Measurements from ENCODE around the gene SYT11. TPM values are rescaled to one million over a fixed set of nuclear protein-coding genes. Genes with fewer than 3 reads are reported as not detected.
"Not testable (repeated sequence)": the region's sequence is repeated elsewhere in the genome, so short reads cannot be mapped to it uniquely, and the experiment has no call there.

The SYT11 gene
- total RNA-seq, 1 experiment from 2014 or later: 12.8 TPM

GRCh38 chr1:155899683-155900082 lies 40.3 kb downstream of the SYT11 start:
- DNase-seq (ENCODE audit: low read depth): no peak

- no peak for DNase-seq (ENCODE audit: low read depth)
Measured at GRCh38 chr1:155900161-155900560, 40.8 kb downstream of the SYT11 start.

GRCh38 chr1:155904261-155904660 lies 44.9 kb downstream of the SYT11 start:
- no peak for DNase-seq (ENCODE audit: low read depth)

- DNase-seq (ENCODE audit: low read depth): no peak
Measured at GRCh38 chr1:155909894-155910293, 50.5 kb downstream of the SYT11 start.

DNA sequence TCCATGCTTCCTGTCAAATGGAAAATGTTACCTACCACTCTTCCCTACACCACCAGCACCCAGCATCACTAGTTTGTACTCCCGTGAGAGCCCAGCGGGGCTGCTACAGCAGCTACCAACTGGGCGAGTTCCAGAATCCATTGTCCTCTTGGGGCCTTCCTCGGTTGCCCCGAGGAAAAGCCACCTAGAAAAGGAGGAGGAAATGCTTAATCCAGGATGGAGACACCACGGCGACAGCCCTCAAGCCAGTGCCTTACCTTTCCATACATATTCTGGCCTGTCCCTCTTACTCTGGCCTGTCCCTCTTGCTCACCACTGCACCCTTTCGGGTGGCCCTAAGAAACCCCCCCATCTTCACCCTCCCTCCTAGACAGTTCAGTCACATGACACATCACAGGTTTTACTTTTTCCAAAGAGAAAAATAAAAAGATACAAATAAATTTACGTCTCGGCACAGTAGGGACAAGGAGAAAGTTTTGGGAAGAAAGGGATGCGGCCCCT lies 51.3 kb downstream of the SYT11 start:
- peak; percentile 41 for DNase-seq (ENCODE audit: low read depth)

DNA sequence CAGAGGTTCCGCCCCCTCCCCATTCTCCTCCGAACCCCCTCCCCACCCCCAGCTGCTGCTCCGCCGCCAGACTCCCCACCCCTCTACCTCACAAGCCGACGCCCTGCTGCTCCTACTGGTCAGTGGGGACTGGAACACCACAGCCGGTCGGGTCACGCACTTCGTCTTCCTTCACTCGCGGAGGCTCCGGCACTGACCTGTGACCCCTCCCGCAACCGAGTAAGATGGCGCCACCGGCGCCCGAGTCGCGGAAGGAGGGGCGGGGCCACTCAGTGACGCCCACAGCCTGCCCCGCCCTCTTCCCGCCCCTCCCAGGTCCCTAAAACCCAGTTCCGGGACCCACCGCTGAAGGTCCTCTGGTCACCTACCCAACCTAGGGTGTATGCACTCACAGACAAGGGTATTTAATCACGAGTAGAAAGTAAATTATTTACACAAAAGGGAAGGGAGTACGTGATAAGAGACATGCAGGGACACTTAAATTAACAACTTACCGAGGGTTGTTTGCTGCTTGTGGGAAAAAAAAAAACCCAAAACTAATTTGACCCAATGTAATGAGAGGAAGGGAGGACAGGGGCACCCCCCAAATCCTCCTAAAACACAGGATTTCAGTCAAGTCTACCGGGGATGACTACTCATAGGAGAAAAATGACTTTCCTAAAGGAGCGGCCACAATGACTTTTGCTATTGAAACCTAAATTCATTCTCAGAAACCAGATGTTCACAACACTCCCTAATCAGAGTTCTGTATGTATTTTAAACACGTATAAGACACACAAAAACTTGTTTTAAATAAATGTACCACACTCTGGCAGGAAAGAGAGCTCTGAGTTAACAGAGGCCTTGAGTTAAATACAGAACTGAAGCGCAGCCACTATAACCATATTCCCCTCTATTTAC lies 52.0 kb downstream of the SYT11 start, which contains the start of gene RIT1:
Gene RIT1, minus strand, starts transcription at position 194 of the 900 bp plus-strand sequence. CDS start 588 bp downstream, outside the sequence.
- DNase-seq (ENCODE audit: low read depth): peak; percentile 86

DNA sequence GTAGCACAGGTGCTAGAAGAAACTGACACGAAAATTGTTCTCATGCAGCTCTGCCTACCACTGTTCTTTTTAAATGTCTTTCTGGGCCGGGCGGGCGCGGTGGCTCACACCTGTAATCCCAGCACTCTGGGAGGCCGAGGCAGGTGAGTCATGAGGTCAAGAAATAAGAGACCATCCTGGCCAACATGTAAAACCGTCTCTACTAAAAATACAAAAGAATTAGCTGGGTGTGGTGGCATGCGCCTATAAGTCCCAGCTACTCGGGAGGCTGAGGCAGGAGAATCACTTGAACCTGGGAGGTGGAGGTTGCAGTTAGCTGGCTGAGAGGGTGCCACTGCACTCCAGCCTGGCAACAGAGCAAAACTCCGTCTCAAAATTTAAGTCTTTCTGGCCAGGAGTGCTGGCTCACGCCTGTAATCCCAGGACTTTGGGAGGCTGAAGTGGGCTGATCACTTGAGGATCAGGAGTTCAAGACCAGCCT lies 52.7 kb downstream of the SYT11 start:
- peak; percentile 16 for DNase-seq (ENCODE audit: low read depth)

DNA sequence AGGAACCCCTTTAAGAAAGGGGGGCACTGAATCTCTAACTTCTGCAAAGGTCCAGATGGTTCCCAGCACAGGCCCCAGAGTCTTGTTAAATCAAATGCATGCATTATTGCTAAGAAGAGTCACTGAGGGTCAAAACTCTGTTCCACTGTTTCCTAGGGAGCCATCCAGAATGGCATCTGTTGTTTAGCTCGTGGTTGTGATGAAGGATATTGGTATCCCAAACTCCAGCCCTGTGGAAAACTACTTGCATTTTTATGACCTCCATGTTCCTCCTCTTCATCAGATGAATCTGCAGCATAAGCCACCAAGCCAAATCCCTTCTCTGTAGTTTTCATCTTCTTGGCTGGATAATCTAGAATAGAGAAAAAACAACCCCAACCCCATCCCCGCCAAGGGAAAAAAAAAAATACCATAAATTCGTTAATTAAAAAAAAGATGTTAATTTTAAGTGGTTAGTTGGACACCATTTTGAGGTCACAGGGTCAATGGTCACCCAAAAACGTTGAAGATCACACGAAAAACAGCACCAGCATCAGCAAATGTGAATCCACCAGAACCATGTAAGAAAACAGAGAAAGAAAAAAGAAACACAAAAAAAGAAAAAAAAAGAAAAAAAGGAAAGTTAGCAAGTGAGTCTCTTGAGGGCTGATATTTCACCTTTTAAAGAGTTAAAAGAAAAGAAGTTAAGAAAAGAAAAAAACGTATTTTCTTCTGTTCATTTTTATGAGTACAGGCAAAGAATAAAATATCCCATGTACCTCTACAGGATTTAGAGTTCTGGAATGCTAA lies 54.8 kb downstream of the SYT11 start:
- DNase-seq (ENCODE audit: low read depth): no peak

DNA sequence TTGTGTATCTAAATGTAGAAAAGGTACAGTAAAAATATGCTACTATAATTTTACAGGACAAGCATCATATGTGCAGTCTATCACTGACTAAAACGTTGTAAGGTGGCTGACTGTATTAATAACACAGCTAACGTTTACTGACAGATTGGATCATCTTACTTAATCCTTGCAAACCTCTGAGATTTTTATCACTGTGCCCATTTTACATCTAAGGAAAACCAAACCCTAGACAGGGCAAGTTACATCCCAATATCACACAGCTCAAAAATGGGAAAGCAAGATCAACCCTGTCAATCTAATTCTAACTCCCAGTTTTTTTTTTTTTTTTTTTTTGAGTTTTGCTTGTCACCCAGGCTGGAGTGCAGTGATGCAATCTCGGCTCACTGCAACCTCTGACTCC lies 59.3 kb downstream of the SYT11 start:
- no peak for DNase-seq (ENCODE audit: low read depth)

GRCh38 chr1:155919801-155920200 lies 60.4 kb downstream of the SYT11 start:
- DNase-seq (ENCODE audit: low read depth): no peak

- DNase-seq (ENCODE audit: low read depth): no peak
Measured at GRCh38 chr1:155920717-155921116, 61.4 kb downstream of the SYT11 start.

DNA sequence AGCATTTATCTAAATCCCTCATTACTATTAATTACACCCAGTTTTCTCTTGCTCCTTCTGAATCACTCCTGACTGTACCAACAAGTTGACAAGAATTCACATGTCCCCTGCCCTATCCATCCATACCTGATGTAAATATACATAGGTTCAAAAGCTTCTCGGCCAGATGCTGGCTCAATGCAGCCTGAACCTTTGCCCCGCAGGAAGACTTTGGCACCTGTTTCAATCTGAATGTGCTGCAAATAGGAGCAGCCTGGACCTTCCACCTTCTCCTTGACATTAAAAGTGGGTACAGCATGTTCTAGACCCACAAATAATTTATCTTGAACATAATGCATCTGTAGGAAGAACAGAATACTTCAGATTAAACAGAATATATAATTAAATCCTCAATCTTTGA lies 66.1 kb downstream of the SYT11 start:
- DNase-seq (ENCODE audit: low read depth): no peak

- no peak for DNase-seq (ENCODE audit: low read depth)
Measured at GRCh38 chr1:155929057-155929456, 69.7 kb downstream of the SYT11 start.

GRCh38 chr1:155930725-155931124 lies 71.4 kb downstream of the SYT11 start:
- not testable (repeated sequence) for DNase-seq (ENCODE audit: low read depth)

DNA sequence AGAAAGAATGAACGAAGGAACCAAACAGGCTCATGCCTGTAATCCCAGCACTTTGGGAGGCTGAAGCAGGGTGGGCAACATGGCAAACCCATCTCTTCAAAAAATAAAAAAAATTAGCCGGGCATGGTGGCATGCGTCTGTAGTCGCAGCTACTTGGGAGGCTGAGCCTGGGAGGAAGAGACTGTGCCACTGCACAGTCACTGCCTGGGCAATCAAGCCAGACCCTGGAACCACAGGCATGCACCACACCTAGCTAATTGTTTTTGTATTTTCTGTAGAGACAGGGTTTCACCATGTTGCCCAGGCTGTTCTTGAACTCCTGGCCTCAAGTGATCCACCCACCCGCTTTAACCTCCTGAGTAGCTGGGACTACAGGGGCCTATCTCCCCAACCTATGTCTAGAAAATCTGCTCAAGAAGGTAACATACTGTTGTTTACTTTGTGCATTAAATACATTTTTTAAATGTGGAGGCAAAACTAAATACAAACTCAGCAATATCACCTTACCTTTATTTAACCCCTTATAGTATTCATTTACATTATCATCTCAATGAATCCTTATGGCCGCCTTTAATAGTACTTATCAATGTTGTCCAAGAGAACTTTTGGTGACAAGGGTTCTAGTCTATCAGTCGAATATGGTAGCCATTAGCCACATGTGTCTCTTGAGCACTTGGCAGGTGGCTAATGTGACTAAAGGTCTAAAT lies 72.1 kb downstream of the SYT11 start:
- DNase-seq (ENCODE audit: low read depth): peak; percentile 60

- no peak for DNase-seq (ENCODE audit: low read depth)
Measured at GRCh38 chr1:155932081-155932480, 72.7 kb downstream of the SYT11 start.

DNA sequence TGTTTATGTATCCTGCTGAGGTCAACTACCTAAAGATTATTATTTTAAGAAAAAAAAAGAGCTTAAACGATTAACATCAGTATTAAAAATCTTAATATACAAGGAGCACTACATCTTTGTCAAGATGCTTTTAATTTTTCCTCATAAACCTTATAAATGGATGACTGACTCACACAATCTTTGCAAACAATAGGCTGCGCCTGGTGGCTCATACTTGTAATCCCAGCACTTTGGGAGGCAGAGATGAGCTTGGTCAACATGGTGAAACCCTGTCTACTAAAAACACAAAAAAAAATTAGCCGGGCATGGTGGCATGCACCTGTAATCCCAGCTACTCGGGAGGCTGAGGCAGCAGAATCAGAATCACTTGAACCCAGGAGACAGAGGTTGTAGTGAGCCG lies 73.1 kb downstream of the SYT11 start:
- no peak for DNase-seq (ENCODE audit: low read depth)

DNA sequence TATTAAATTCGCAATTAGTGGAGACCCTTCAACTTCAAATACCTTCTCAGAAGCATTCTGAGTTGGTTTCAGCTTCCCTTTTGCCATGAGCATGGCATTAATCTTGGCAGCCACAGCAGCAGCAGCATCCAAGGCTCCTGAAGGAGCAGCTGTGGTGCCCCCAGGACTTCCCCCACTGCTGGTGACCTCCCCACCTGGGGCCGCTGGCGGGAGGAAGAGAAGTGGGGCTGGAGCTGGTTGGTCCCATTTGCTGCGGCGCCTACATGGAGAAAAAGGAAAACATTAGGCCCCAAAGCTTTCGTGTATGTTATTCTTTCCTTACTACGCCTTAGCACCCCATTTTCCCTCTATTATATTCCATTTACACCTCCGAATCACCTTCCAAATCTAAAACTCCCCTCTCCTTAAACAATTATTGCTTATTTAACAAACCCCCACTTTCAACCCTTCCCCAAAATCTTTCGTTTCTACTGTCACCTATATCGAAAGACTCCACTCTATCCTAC lies 74.3 kb downstream of the SYT11 start:
- DNase-seq (ENCODE audit: low read depth): no peak

GRCh38 chr1:155934097-155934935 lies 74.9 kb downstream of the SYT11 start, which contains the start of gene KHDC4:
TSS of gene KHDC4 (minus strand) at chr1:155934413. CDS start at chr1:155934373, 40 bp downstream.
- DNase-seq (ENCODE audit: low read depth): peak; percentile 99

All from Daoy (cell line).